Right kidney (tissue), 1 donor: ENCODE measurements around the gene CDK6.

Source experiments
- DNase-seq: peaks from one replicate; pipeline ENCODE4 v3.0.0-alpha.2; 2016

The CDK6 gene

DNA sequence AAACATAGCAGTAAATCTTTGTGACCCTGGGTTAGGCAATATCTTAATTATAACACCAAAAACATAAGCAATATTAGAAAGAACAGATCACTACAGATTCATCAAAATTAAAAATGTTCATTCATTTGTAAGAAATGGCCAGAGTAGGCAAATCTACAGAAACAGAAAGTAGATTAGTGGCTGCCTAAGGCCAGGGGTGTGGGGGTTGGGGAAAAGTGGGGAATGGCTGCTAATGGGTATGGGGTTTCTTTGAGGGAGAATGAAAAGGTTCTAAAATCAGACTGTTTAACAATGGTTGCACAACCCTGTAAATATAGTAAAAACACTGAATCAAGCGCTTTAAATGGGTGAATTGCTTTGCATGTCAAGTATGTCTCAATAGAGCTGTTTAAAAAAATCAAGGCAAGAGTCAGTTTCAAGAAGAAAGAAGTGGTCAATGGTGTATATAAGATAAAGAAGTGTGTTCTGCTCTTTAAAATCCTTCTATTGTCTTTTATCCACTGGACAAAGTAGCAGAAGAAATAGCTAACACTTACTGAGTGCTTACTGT, 42.6 kb downstream of the CDK6 start:
- DNase-seq: no peak

- no peak for DNase-seq
Observed at GRCh38 chr7:92790992-92791391, 45.4 kb downstream of the CDK6 start.

GRCh38 chr7:92788559-92789183, 47.7 kb downstream of the CDK6 start:
- no peak for DNase-seq

DNA sequence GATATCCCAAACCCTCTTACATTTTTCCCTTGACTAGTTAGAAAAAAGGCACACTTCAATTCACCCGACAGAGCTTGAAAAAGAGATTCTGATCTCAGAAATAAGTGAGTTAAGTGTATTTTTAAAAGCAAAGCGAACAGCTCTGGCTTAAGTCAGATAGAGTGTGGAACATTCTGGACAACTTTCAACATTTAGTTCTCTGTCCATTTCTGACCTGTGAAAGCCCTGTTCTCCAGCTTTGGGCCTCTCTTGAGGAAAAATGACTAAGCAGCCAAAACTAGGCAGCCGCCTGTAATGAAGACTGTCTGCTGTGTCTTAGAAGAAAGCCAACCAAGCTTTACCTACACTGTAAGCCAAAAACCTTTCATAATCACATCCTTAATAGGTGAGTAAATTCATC, 50.5 kb downstream of the CDK6 start:
- no peak for DNase-seq

GRCh38 chr7:92784935-92785334, 51.4 kb downstream of the CDK6 start:
- no peak for DNase-seq

DNA sequence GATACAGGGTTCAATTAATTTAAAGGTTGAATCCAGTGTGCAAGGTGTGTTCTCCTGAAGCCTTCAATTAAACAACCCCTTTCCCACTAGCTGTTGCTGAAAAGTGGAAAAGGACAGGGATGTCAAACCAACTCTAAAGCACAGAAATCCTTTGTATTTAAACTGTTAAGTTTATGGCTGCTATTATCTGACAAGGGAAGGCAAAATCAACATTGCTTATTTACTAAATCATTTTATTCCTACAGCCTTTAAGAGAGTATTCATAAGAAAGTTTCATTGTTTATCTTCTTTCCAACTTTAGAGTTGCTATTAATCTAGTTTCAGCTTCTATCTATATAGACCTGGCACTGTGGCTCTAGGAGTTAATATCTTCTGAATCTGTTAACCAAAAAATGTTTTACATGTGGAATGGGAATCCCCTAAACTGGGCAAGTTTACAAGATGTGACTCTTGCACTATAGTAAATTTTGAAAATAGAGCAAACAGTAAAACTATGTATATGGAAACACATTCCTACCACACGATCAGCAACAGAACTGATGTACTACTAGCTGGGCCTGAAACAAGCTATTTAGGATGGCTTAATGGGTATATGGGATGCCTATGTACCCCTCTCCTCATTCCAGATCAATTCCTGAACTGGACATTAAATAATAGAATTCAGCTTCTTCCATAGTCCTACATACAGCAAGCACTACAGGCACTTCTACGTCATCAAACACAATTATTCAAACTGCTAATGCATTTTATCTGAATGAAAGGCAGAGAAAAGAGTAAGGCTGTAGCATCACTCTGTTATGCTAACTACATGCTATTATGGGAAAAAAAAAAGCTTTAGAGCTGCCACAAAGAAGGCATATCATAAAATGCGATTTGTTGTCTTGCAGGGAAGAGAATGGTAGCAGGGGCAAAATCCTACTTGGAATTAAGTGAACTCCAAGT, 52.8 kb downstream of the CDK6 start:
- DNase-seq: no peak

- no peak for DNase-seq
Observed at GRCh38 chr7:92782855-92783254, 53.5 kb downstream of the CDK6 start.

GRCh38 chr7:92782236-92782635, 54.1 kb downstream of the CDK6 start:
- no peak for DNase-seq

GRCh38 chr7:92781117-92781720, 55.2 kb downstream of the CDK6 start:
- no peak for DNase-seq

DNA sequence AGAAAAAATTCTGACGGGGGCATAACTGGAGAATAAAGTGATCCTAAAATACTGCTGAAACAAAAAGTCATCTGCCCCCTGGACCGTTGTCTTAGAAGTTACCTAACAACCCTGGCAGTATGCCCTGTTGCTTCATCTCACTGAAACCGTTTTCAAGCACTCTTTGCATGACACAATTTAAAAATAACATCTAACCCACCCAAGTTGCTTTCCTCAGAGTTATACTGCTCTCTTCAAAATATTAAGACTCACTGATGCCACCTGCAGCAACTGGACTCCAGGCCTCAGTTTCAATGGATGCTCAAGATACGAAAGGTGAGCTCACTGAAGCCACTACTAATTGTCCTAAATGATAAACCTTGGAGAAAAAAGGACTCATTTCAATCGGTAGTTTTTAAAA, 57.4 kb downstream of the CDK6 start:
- no peak for DNase-seq

DNA sequence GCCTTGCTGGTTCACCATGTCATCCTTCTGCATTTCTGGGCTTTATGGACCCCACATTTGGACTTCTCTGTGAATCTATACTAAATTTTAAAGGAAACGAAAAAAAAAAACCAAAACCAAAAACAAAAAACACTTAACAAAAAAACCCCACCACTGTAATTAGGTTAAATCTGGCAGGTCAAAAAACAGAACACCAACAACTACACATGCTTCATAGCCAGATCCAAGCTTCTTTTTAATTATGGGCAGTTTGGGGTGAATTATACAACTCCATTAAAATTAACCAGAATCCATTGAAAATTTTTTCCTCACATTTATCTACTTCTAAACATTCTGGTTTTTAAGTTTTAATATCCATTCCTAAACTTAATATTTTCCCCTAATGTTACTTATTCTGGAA, 58.4 kb downstream of the CDK6 start:
- DNase-seq: no peak

DNA sequence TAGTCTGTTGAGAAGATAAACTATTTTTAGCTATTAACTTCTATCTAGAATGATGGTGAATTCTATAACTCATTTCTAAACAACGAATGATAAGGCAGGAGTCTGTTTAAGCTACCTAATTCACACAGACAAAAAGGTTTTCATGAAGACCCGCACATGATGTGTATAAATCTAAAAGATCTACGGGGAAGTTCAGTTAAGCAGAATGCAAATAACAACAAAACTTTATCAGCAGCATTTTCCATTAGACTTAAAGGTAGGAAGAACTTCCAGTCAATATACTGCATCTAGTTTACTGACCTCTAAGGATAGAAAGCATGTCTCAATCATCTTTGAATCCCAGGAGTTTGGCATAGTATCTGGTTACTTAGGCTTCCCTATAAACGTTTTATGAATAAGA, 62.6 kb downstream of the CDK6 start:
- no peak for DNase-seq

GRCh38 chr7:92769844-92770243, 66.5 kb downstream of the CDK6 start:
- no peak for DNase-seq

DNA sequence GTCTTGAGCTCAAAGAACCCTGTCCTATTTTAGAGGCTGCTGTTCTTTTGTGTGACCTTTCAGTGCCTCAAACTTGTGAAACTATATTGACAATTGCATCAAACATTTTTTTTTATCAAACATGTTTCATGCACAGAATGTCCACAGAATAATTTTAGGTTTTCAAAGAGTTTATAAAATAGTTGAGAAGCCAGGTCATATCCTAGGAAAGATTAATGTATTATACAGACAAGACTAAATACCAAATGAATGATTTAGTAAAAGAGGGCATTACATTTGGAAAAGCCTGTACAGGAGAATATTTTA, 67.0 kb downstream of the CDK6 start:
- DNase-seq: no peak

DNA sequence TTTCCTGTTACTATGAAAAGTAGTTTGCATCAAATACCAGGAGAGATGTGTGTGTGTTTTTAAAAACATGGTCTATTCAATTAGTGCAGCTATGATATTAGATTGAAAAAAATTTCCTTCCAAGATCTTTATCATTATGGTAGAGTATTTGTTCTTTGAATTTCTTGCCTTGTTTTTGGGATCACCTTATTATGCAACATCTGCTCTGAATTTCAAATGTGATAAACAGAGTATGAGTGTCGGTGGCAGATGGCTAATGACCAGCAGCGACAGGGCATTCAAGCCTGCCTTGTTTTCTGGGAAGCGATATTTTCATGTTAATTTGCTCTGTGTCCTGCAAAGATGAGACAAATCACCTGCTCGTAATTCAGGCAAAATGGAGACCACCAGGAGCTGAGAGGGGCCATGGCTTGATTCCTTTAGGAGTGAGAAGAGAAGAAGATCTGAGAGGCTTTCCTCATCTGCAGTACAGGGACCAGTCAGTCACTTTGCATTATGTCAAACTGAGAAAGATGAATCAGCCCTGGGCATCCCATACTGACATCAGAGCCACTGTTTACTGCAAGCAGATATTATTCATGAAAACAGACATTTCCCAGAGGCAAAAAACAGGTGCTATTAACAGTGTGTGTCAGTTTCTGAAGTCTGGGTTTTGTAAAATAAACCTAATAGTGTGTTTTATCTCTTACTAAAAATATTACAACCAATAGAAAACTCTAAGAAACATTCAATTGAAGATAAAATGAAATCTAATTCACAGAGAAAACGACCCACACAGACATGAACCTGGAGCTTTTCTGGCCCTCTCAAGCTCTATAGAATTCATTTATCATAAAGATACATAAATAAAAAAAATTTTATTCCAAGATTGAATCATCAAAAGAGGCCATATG, 67.6 kb downstream of the CDK6 start:
- no peak for DNase-seq

- DNase-seq: no peak
Observed at GRCh38 chr7:92767437-92767836, 68.9 kb downstream of the CDK6 start.

GRCh38 chr7:92766461-92767003, 69.8 kb downstream of the CDK6 start:
- DNase-seq: no peak

- DNase-seq: no peak
Observed at GRCh38 chr7:92765725-92766124, 70.6 kb downstream of the CDK6 start.

GRCh38 chr7:92763636-92764423, 72.5 kb downstream of the CDK6 start:
- no peak for DNase-seq

DNA sequence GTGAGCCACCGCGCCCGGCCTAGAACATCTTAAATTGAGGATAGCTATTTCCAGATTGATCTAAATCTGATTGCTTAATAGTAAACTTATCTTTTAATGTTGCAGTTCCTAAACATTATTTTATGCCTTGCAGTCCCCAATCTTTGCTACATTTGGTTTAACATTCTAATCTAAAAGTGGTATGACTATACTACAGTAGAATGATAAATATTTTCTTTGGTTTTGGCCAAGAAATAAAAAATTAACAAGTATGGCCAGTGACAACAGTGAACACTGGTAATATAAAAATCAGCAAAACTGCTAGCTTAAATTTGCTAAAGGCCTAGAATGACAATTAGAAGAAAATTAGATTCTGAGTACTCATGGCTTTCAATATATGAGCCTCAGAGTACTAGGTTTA, 73.5 kb downstream of the CDK6 start:
- DNase-seq: no peak

GRCh38 chr7:92761391-92762097, 74.8 kb downstream of the CDK6 start:
- no peak for DNase-seq
